HG03354 (cell line): Measurements from ENCODE around the gene TAF8.

Experiments
- ATAC-seq: cut with Tn5 transposase; IDR thresholded peaks from one replicate; pipeline ENCODE4 v1.9.1; 2021; ENCODE audit warnings: mild to moderate bottlenecking; ENCODE audit not compliant: unreplicated experiment, poor library complexity, severe bottlenecking

The TAF8 gene

DNA sequence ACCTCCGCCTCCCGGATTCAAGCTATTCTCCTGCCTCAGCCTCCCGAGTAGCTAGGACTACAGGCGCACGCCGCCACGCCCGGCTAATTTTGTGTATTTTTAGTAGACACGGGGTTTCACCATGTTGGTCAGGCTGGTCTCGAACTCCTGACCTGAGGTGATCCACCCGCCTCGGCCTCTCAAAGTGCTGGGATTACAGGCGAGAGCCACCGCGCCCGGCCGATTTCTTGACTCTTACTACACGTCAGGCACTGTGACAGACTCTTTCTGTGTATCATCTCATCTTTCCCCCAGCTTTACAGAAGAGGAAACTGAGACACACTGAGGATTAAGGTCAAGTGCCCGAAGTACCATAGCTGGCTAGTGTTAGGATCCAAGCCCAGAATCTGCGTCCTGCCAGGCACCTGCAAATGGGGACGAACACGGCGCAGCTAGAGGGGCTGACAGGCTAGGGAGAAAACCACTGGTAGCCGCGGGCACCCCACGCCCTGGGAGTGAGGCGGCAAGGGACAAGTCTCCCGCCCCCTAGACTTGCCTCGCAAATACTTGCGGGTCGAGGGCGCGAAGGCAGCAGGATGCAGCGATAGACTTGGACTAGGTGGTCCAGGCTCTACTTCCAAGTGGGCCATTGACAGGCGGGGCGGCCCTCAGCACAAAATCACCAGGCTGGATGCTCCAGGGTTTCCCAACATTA, 1.1 kb upstream of the TAF8 start:
- ATAC-seq = no peak

GRCh38 chr6:42049948-42050296, 402 bp upstream of the TAF8 start:
- no peak for ATAC-seq

- no peak for ATAC-seq
Measured at GRCh38 chr6:42051268-42051653, 937 bp downstream of the TAF8 start.

DNA sequence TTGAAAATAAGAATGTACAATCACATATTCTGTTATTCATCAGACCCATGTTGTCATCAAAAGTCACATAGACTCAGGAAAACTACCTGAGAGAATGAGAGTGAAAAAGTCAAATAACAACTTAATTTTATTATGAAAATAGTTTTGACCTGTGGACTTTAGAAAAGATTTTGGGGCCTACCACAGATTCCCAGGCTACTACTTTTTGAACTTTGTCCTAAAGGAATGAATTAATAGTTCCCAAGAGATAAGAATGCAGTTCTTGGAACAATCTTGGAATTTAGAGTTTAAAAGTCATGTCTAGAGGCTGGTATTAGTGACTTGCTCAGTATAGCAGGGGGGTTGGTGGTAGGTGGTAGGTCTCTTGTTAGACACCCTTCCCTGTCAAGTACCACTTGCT, 3.3 kb downstream of the TAF8 start:
- ATAC-seq = no peak

GRCh38 chr6:42059743-42060142, 9.4 kb downstream of the TAF8 start:
- ATAC-seq = no peak

GRCh38 chr6:42066156-42066675, 15.9 kb downstream of the TAF8 start:
- ATAC-seq = no peak

- ATAC-seq = no peak
Measured at GRCh38 chr6:42068173-42068572, 17.8 kb downstream of the TAF8 start.

- ATAC-seq = no peak
Measured at GRCh38 chr6:42068872-42069522, 18.7 kb downstream of the TAF8 start.

- ATAC-seq = no peak
Measured at GRCh38 chr6:42071881-42072583, 21.7 kb downstream of the TAF8 start.

- ATAC-seq = no peak
Measured at GRCh38 chr6:42073287-42073686, 23.0 kb downstream of the TAF8 start.

DNA sequence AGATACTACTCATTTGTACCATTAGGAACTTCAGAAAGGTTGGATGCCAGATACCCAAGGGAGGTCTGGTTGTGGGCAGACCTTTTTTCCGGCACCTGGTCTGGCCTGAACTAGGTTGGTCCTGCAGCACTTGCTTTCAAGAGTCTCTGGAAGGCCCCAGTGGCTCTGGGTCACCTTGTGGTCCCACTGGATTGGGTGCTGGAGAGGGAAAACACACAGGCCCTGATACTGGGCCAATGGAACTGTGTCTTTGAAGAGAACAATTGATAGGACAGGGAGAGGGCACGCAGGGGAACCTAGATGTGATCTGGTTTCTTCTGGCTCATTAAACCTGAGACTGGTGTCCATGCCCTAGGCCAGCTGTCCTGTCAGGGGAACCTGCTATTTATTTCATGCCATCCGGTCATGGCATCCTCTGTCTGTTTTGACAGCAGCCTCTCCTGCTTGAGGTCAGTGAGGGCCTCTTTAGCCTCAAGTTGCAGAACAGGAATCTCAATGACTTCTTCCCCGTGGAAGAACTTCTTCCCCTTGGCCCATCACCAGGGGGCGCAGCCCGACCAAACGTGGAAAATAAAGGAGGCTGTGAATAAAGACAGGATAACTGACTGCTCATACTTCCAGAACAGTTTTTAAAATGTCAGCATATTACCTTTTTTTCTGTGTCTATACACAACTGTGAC, 25.0 kb downstream of the TAF8 start:
- ATAC-seq = no peak

DNA sequence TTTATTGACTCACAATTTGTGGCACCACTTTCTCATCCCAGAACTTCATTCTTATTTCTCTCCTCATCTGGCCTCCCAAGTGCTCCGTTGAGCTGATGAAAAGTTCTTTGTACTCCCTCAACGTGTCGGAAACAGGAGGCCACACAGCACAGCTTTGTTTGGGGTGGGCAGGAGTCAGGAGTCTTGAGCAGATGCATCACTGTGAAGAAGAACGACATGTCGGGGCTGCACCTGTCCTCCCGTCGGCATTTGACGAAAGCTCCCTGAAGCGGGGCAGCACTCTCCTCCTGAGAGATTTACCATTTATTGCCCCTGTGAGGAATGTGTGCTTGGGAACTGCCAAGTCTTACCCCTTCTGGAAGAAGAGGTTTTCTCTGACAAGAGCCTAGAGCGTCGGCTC, 28.1 kb downstream of the TAF8 start:
- no peak for ATAC-seq

GRCh38 chr6:42079941-42080464, 29.7 kb downstream of the TAF8 start:
- no peak for ATAC-seq

DNA sequence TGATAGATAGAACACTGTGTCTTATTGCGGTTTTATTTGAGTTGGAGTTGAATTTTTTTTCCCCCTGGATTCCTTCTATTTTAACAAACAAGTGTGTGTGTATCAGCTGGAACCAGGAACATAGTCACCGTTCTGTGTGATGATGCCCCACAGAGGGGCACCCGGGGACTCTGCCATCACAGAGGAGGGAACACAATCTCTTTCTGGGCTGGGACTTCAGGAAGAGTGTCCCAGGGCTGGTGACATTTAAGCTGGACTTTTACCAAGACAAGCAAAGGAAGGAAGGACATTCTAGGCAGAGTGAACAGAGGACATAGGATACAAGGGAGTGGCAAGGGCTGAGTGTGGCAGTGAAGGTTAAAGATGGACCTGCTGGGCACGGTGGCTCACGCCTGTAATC, 33.2 kb downstream of the TAF8 start:
- no peak for ATAC-seq

DNA sequence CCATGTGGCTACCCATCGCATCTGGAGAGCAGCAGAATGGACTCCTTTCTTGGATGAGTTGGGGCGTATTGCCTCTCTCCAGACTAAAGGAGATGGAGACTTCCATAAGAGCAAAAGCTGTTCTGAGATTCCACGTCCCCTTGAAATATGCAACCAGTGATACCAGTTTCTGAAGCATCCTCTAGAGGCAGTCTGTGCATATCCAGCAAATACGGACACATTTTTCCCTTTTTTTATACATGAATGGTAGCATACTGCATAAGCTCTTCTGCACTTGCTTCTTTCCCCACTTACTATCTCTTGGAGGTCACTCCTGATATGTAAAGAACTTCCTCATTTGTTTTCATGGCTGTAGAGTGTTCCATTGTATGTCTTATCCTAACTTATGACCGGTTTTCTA, 34.6 kb downstream of the TAF8 start:
- ATAC-seq = no peak

DNA sequence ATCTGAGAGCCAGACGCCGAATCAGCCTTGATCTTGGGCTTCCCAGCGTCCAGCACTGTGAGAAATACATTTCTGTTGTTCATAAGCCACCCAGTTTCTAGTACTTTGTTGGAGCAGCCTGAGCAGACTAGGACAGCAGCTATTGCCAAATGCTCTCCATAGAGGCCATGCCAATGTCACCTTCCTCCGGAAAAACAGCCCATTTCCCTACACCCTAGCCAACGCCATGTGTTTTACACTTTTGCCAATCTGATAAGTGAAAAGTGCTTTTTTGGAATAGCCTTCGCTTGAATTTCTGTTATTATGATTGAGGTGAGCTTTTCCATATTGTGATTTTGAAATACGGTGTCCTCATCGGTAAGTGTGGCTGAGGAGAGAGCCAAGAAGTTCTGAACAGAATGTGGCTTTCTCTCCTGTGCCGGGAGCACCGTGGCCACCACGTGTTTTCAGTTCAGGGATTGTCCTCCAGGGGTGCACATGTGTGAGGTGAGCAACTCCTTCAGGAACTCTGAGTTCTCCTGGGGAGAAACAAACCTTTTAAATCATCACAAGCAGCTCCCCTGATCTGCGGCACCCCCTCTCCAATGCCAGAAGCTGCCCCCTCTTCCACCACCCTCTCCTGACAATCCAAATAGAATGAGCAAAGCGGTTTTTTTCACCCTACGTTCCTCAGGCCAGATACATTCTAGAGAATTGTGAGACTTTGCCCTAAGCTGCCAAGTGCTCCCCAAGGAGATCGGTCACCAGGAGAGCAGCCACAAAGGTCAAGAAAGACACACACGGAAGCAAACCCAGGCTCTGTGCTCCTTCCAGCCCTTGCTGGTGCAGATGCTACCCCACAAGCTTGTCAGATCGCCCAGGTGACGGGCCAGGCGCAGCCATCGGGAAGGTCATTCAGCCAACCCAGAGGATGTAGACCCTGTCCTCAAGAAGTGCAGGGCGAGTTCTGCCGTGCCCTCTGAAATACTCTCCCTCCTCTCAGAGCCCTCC, 36.0 kb downstream of the TAF8 start:
- no peak for ATAC-seq

GRCh38 chr6:42088101-42088591, 37.8 kb downstream of the TAF8 start:
- ATAC-seq = no peak

GRCh38 chr6:42090819-42091717, 40.7 kb downstream of the TAF8 start:
- ATAC-seq = no peak
